GM18499 (cell line): ENCODE data around the gene KLF13.

Experiments used
- ATAC-seq: cut with Tn5 transposase; IDR thresholded peaks from one replicate; pipeline ENCODE4 v1.9.1; 2021; ENCODE audit warnings: moderate number of reproducible peaks; ENCODE audit not compliant: insufficient read depth, unreplicated experiment

Gene KLF13

GRCh38 chr15:31326156-31326874 lies at the start of gene KLF13:
KLF13 (plus strand) TSS chr15:31326835; CDS start chr15:31327213, 378 bp downstream.
- peak; percentile 34 for ATAC-seq

GRCh38 chr15:31277335-31278060 lies 49.1 kb upstream of the KLF13 start:
- ATAC-seq, result no peak

- no peak for ATAC-seq
Observed at GRCh38 chr15:31278061-31278445, 48.6 kb upstream of the KLF13 start.

- ATAC-seq, result no peak
Observed at GRCh38 chr15:31278544-31279220, 48.0 kb upstream of the KLF13 start.

- ATAC-seq, result no peak
Observed at GRCh38 chr15:31279221-31280045, 47.2 kb upstream of the KLF13 start.

- no peak for ATAC-seq
Observed at GRCh38 chr15:31280046-31280830, 46.4 kb upstream of the KLF13 start.

GRCh38 chr15:31280831-31281216 lies 45.8 kb upstream of the KLF13 start:
- no peak for ATAC-seq

- ATAC-seq, result no peak
Observed at GRCh38 chr15:31283043-31283442, 43.6 kb upstream of the KLF13 start.

- peak; percentile 61 for ATAC-seq
Observed at GRCh38 chr15:31285772-31286261, 40.8 kb upstream of the KLF13 start.

GRCh38 chr15:31291048-31291578 lies 35.5 kb upstream of the KLF13 start:
- ATAC-seq, result no peak

GRCh38 chr15:31292391-31293015 lies 34.1 kb upstream of the KLF13 start:
- ATAC-seq, result no peak

- ATAC-seq, result no peak
Observed at GRCh38 chr15:31293655-31294054, 33.0 kb upstream of the KLF13 start.

- no peak for ATAC-seq
Observed at GRCh38 chr15:31294067-31294466, 32.6 kb upstream of the KLF13 start.

GRCh38 chr15:31295658-31296057 lies 31.0 kb upstream of the KLF13 start:
- ATAC-seq, result no peak

- no peak for ATAC-seq
Observed at GRCh38 chr15:31296219-31296645, 30.4 kb upstream of the KLF13 start.

GRCh38 chr15:31296646-31297574 lies 29.7 kb upstream of the KLF13 start:
- no peak for ATAC-seq

GRCh38 chr15:31297575-31298456 lies 28.8 kb upstream of the KLF13 start:
- no peak for ATAC-seq
